Measurements from ENCODE around the gene TBP. TPM values are rescaled to one million over a fixed set of nuclear protein-coding genes. Genes with fewer than 3 reads are reported as not detected.
"Not testable (repeated sequence)": the region's sequence is repeated elsewhere in the genome, so short reads cannot be mapped to it uniquely, and the experiment has no call there.

The TBP gene
- total and polyA plus RNA-seq, 2 experiments from 2014 or later = 24.6 to 27.5 TPM

- H3K36me3 ChIP-seq = no peaks in the 10 kb centered on the region
- no peak overlapping the region for H3K27ac ChIP-seq
- DNase-seq (ENCODE audit: low read depth in 1 of 2, low spot score in 1 of 2) = no peak
- TF ChIP-seq CTCF (IDR thresholded peaks at IDR 0.05; ENCODE audit: low read depth, low read length) = no peak
- no peaks in the 10 kb centered on the region for H3K9me3 ChIP-seq (ENCODE audit: low read depth)
- H3K4me3 ChIP-seq = no peak overlapping the region
- H3K27me3 ChIP-seq = no peaks in the 10 kb centered on the region
- H3K4me1 ChIP-seq (ENCODE audit: low read depth) = no peaks in the 10 kb centered on the region
These were observed 36.6 kb downstream of the TBP start for GRCh38 chr6:170590725-170591124.

GRCh38 chr6:170596426-170596825 lies 42.3 kb downstream of the TBP start:
- DNase-seq (ENCODE audit: low read depth in 1 of 2, low spot score in 1 of 2) = no peak
- TF ChIP-seq CTCF (IDR thresholded peaks at IDR 0.05; ENCODE audit: low read depth, low read length) = no peak
- no peaks in the 10 kb centered on the region for H3K27me3 ChIP-seq
- no peaks in the 10 kb centered on the region for H3K4me1 ChIP-seq (ENCODE audit: low read depth)
- H3K4me3 ChIP-seq = no peak overlapping the region
- no peaks in the 10 kb centered on the region for H3K9me3 ChIP-seq (ENCODE audit: low read depth)
- H3K36me3 ChIP-seq = no peaks in the 10 kb centered on the region
- H3K27ac ChIP-seq = no peak overlapping the region

- no peak for TF ChIP-seq CTCF (IDR thresholded peaks at IDR 0.05; ENCODE audit: low read depth, low read length)
- Histone ChIP-seq H3K9me3 (ENCODE audit: low read depth) (no peaks in the 10 kb centered on the region), H3K4me1 (ENCODE audit: low read depth) (no peaks in the 10 kb centered on the region), H3K4me3 (no peak overlapping the region), H3K27me3 (no peaks in the 10 kb centered on the region), H3K36me3 (no peaks in the 10 kb centered on the region), H3K27ac (no peak overlapping the region)
- DNase-seq (ENCODE audit: low read depth in 1 of 2, low spot score in 1 of 2) = no peak
These were observed 43.1 kb downstream of the TBP start for GRCh38 chr6:170597278-170597677.

- Histone ChIP-seq H3K27me3 (no peaks in the 10 kb centered on the region), H3K27ac (no peak overlapping the region), H3K4me3 (no peak overlapping the region), H3K9me3 (ENCODE audit: low read depth) (no peaks in the 10 kb centered on the region), H3K4me1 (ENCODE audit: low read depth) (no peaks in the 10 kb centered on the region), H3K36me3 (no peaks in the 10 kb centered on the region)
- no peak for TF ChIP-seq CTCF (IDR thresholded peaks at IDR 0.05; ENCODE audit: low read depth, low read length)
- no peak for DNase-seq (ENCODE audit: low read depth in 1 of 2, low spot score in 1 of 2)
These were observed 51.5 kb downstream of the TBP start for GRCh38 chr6:170605574-170606259.

- H3K4me3 ChIP-seq; H3K36me3 ChIP-seq; H3K27me3 ChIP-seq; H3K4me1 ChIP-seq (ENCODE audit: low read depth); DNase-seq (ENCODE audit: low read depth in 1 of 2, low spot score in 1 of 2); H3K9me3 ChIP-seq (ENCODE audit: low read depth); H3K27ac ChIP-seq: not testable (repeated sequence)
These were observed 55.1 kb downstream of the TBP start for GRCh38 chr6:170609225-170609624.

- not testable (repeated sequence) for DNase-seq (ENCODE audit: low read depth in 1 of 2, low spot score in 1 of 2); H3K9me3 ChIP-seq (ENCODE audit: low read depth); H3K27me3 ChIP-seq; H3K27ac ChIP-seq; H3K4me3 ChIP-seq; H3K4me1 ChIP-seq (ENCODE audit: low read depth); H3K36me3 ChIP-seq
These were observed 58.2 kb downstream of the TBP start for GRCh38 chr6:170612256-170612804.

GRCh38 chr6:170616020-170616554 lies 61.9 kb downstream of the TBP start:
- not testable (repeated sequence) for H3K27me3 ChIP-seq; H3K9me3 ChIP-seq (ENCODE audit: low read depth); DNase-seq (ENCODE audit: low read depth in 1 of 2, low spot score in 1 of 2); H3K36me3 ChIP-seq; H3K4me1 ChIP-seq (ENCODE audit: low read depth); H3K4me3 ChIP-seq; H3K27ac ChIP-seq
